WTC11 (cell line): Measurements from ENCODE around the gene RTP3. TPM values are rescaled to one million over a fixed set of nuclear protein-coding genes. Genes with fewer than 3 reads are reported as not detected.

Source experiments
- ATAC-seq: fragments of 200-7000 bp; cut with Tn5 transposase; 2 replicates; pipeline ENCODE4 v1.10.0; 2021; ENCODE audit warnings: mild to moderate bottlenecking, moderate library complexity
- CTCF ChIA-PET: fragments of 300-600 bp; sonication (Branson Sonifier 250); formaldehyde crosslinking; loops from one replicate; lab custom pipeline; 2021; ENCODE audit warnings: antibody characterized with exemption; lab: Charles Lee
- POLR2A ChIA-PET: fragments of 350-600 bp; sonication (Branson Sonifier 250); formaldehyde crosslinking; loops from one replicate; lab custom pipeline; 2021; ENCODE audit warnings: antibody characterized with exemption; lab: Charles Lee
- DNase-seq: peaks from one replicate; pipeline ENCODE4 v3.0.0; 2021; ENCODE audit warnings: low spot score
- H3K27ac Mint-ChIP-seq: 2 replicates; pipeline ENCODE4 v1.8.0; 2021; ENCODE audit warnings: mixed read lengths
- H3K27me3 Mint-ChIP-seq: 2 replicates; pipeline ENCODE4 v1.8.0; 2021; ENCODE audit warnings: low read depth, mild to moderate bottlenecking, moderate library complexity, mixed read lengths
- H3K36me3 Mint-ChIP-seq: 2 replicates; pipeline ENCODE4 v1.8.0; 2021; ENCODE audit warnings: mixed read lengths
- H3K4me1 Mint-ChIP-seq: 2 replicates; pipeline ENCODE4 v1.8.0; 2022; ENCODE audit warnings: mixed read lengths
- H3K4me3 Mint-ChIP-seq: 2 replicates; pipeline ENCODE4 v1.8.0; 2021; ENCODE audit warnings: mild to moderate bottlenecking, moderate library complexity, mixed read lengths
- H3K9me3 Mint-ChIP-seq: 2 replicates; pipeline ENCODE4 v1.8.0; 2021; ENCODE audit warnings: mixed read lengths
- ESRRA ChIP-seq: sonication (generic); formaldehyde crosslinking; IDR thresholded peaks from 2 replicates; pipeline ENCODE4 v1.8.1; 2022; ENCODE audit warnings: mild to moderate bottlenecking, missing genetic modification reagents, borderline replicate concordance
- ETV6 ChIP-seq: sonication (generic); formaldehyde crosslinking; IDR thresholded peaks from 2 replicates; pipeline ENCODE4 v1.8.1; 2022; ENCODE audit warnings: mild to moderate bottlenecking, missing genetic modification reagents
- FOXK1 ChIP-seq: sonication (generic); formaldehyde crosslinking; IDR thresholded peaks from 2 replicates; pipeline ENCODE4 v1.8.0; 2022; ENCODE audit warnings: mild to moderate bottlenecking, moderate library complexity, missing genetic modification reagents
- JAZF1 ChIP-seq: fragments of 250-450 bp; sonication (Bioruptor Pico); IDR thresholded peaks from 2 replicates; pipeline ENCODE4 v1.9.0; 2021; ENCODE audit warnings: moderate library complexity, mild to moderate bottlenecking, inconsistent platforms
- NFATC4 ChIP-seq: fragments of 250-450 bp; sonication (Bioruptor Pico); IDR thresholded peaks from 2 replicates; pipeline ENCODE4 v1.9.0; 2021; ENCODE audit warnings: mild to moderate bottlenecking
- NFE2L1 ChIP-seq: sonication (generic); formaldehyde crosslinking; IDR thresholded peaks from 2 replicates; pipeline ENCODE4 v1.8.1; 2023; ENCODE audit warnings: missing genetic modification reagents
- NFYB ChIP-seq: sonication (generic); formaldehyde crosslinking; conservative IDR thresholded peaks from 2 replicates; pipeline ENCODE4 v1.8.0; 2022; ENCODE audit warnings: low read depth, missing genetic modification reagents
- OVOL2 ChIP-seq: fragments of 250-450 bp; sonication (Bioruptor Pico); IDR thresholded peaks from 2 replicates; pipeline ENCODE4 v1.9.0; 2021; ENCODE audit warnings: mild to moderate bottlenecking, borderline replicate concordance
- RORB ChIP-seq: fragments of 250-450 bp; sonication (Bioruptor Pico); IDR thresholded peaks from 2 replicates; pipeline ENCODE4 v1.9.0; 2021; ENCODE audit warnings: mild to moderate bottlenecking
- SMAD3 ChIP-seq: sonication (generic); formaldehyde crosslinking; IDR thresholded peaks from 2 replicates; pipeline ENCODE4 v1.8.0; 2022; ENCODE audit warnings: missing genetic modification reagents, mild to moderate bottlenecking, borderline replicate concordance
- SOX15 ChIP-seq: fragments of 250-450 bp; sonication (Bioruptor Pico); IDR thresholded peaks from 2 replicates; pipeline ENCODE4 v1.9.0; 2021; ENCODE audit warnings: mild to moderate bottlenecking
- ZNF232 ChIP-seq: sonication (generic); formaldehyde crosslinking; IDR thresholded peaks from 2 replicates; pipeline ENCODE4 v1.8.0; 2022; ENCODE audit warnings: mild to moderate bottlenecking, missing genetic modification reagents
- ZNF416 ChIP-seq: fragments of 250-450 bp; sonication (Bioruptor Pico); IDR thresholded peaks from 2 replicates; pipeline ENCODE4 v1.9.0; 2021; ENCODE audit warnings: mild to moderate bottlenecking, inconsistent platforms
- ZNF671 ChIP-seq: fragments of 250-450 bp; sonication (Bioruptor Pico); IDR thresholded peaks from 2 replicates; pipeline ENCODE4 v1.8.0; 2021; ENCODE audit warnings: mild to moderate bottlenecking
- total RNA-seq: library from RNA; stranded (reverse); gene quantifications from 3 replicates; pipeline ENCODE4 v1.2.3, GENCODE V29; 2021
- TF ChIP-seq, protein P1 (sequence below): sonication (generic); formaldehyde crosslinking; conservative IDR thresholded peaks from 2 replicates; pipeline ENCODE4 v1.8.1; 2023; ENCODE audit warnings: mild to moderate bottlenecking, low read depth, missing genetic modification reagents, moderate library complexity
- TF ChIP-seq, protein P2 (sequence below): fragments of 250-450 bp; sonication (Bioruptor Pico); IDR thresholded peaks from 2 replicates; pipeline ENCODE4 v1.8.0; 2021; ENCODE audit warnings: mild to moderate bottlenecking
- TF ChIP-seq, protein P3 (sequence below): sonication (generic); formaldehyde crosslinking; IDR thresholded peaks from 2 replicates; pipeline ENCODE4 v1.8.0; 2022; ENCODE audit warnings: mild to moderate bottlenecking, missing genetic modification reagents
- TF ChIP-seq, protein P4 (sequence below): fragments of 250-450 bp; sonication (Bioruptor Pico); conservative IDR thresholded peaks from 2 replicates; pipeline ENCODE4 v1.9.0; 2021; ENCODE audit warnings: mild to moderate bottlenecking
- TF ChIP-seq, protein P5 (sequence below): sonication (generic); formaldehyde crosslinking; IDR thresholded peaks from 2 replicates; pipeline ENCODE4 v1.8.1; 2023; ENCODE audit warnings: mild to moderate bottlenecking, missing genetic modification reagents
- TF ChIP-seq, protein P6 (sequence below): sonication (generic); formaldehyde crosslinking; IDR thresholded peaks from 2 replicates; pipeline ENCODE4 v1.8.0; 2023; ENCODE audit warnings: mild to moderate bottlenecking, missing genetic modification reagents
- TF ChIP-seq, protein P7 (sequence below): sonication (generic); formaldehyde crosslinking; conservative IDR thresholded peaks from 2 replicates; pipeline ENCODE4 v1.8.1; 2022; ENCODE audit warnings: mild to moderate bottlenecking, missing genetic modification reagents
- TF ChIP-seq, protein P8 (sequence below): sonication (generic); formaldehyde crosslinking; IDR thresholded peaks from 2 replicates; pipeline ENCODE4 v1.8.1; 2023; ENCODE audit warnings: mild to moderate bottlenecking, missing genetic modification reagents, moderate library complexity

The RTP3 gene
- total RNA-seq, 1 experiment from 2014 or later: not detected

DNA sequence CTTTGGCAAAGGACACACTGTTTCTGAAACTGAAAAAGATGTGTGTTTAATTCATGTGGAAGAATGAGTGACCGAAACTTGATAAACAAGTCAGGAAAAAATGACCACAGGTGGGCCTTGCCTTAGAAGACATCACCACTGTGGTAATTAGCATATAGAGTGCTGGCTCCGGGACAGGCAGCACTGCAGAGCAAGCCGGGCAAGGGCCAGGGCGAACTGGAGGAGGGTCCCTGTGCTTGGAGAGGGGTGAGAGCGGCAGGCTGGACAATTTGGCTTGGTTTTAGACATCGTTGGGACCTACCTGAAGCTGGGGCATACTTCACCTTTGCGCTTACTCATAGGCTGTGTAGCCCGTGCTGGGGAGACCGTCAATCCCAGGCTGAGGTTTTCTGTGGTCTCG is 8.2 kb downstream of the RTP3 start:
- peaks cover 8% of the 10 kb centered on the region for H3K27me3 Mint-ChIP-seq
- peaks cover 4% of the 10 kb centered on the region; the same call in 1 of the 2 replicates for H3K9me3 Mint-ChIP-seq
- ATAC-seq (peak; percentile 84), DNase-seq (no peak)
- ChIA-PET CTCF (interaction anchor here (1.1 to 2.0 kb wide), 2 partner anchors 17 to 53 kb away, joined by 3 to 11 read pairs; no protein-coding TSS in a partner anchor), POLR2A (no interaction called here)
- H3K27ac Mint-ChIP-seq: no peak overlapping the region
- H3K36me3 Mint-ChIP-seq: no peaks in the 10 kb centered on the region
- peaks cover 41% of the 10 kb centered on the region for H3K4me1 Mint-ChIP-seq
- no peak for TF ChIP-seq NFYB (CRISPR knock-in tag)
- no peak for TF ChIP-seq NFE2L1 (CRISPR knock-in tag)
- no peak for TF ChIP-seq ETV6 (CRISPR knock-in tag)
- TF ChIP-seq, protein P1, sequence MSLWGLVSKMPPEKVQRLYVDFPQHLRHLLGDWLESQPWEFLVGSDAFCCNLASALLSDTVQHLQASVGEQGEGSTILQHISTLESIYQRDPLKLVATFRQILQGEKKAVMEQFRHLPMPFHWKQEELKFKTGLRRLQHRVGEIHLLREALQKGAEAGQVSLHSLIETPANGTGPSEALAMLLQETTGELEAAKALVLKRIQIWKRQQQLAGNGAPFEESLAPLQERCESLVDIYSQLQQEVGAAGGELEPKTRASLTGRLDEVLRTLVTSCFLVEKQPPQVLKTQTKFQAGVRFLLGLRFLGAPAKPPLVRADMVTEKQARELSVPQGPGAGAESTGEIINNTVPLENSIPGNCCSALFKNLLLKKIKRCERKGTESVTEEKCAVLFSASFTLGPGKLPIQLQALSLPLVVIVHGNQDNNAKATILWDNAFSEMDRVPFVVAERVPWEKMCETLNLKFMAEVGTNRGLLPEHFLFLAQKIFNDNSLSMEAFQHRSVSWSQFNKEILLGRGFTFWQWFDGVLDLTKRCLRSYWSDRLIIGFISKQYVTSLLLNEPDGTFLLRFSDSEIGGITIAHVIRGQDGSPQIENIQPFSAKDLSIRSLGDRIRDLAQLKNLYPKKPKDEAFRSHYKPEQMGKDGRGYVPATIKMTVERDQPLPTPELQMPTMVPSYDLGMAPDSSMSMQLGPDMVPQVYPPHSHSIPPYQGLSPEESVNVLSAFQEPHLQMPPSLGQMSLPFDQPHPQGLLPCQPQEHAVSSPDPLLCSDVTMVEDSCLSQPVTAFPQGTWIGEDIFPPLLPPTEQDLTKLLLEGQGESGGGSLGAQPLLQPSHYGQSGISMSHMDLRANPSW (CRISPR knock-in tag): no peak
- no peak for TF ChIP-seq ESRRA (CRISPR knock-in tag)
- TF ChIP-seq, protein P2, sequence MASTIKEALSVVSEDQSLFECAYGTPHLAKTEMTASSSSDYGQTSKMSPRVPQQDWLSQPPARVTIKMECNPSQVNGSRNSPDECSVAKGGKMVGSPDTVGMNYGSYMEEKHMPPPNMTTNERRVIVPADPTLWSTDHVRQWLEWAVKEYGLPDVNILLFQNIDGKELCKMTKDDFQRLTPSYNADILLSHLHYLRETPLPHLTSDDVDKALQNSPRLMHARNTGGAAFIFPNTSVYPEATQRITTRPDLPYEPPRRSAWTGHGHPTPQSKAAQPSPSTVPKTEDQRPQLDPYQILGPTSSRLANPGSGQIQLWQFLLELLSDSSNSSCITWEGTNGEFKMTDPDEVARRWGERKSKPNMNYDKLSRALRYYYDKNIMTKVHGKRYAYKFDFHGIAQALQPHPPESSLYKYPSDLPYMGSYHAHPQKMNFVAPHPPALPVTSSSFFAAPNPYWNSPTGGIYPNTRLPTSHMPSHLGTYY (CRISPR knock-in tag): no peak
- TF ChIP-seq, protein P3, sequence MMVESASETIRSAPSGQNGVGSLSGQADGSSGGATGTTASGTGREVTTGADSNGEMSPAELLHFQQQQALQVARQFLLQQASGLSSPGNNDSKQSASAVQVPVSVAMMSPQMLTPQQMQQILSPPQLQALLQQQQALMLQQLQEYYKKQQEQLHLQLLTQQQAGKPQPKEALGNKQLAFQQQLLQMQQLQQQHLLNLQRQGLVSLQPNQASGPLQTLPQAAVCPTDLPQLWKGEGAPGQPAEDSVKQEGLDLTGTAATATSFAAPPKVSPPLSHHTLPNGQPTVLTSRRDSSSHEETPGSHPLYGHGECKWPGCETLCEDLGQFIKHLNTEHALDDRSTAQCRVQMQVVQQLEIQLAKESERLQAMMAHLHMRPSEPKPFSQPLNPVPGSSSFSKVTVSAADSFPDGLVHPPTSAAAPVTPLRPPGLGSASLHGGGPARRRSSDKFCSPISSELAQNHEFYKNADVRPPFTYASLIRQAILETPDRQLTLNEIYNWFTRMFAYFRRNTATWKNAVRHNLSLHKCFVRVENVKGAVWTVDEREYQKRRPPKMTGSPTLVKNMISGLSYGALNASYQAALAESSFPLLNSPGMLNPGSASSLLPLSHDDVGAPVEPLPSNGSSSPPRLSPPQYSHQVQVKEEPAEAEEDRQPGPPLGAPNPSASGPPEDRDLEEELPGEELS: no peak
- no peak for TF ChIP-seq SMAD3
- TF ChIP-seq RORB: no peak
- TF ChIP-seq ZNF232: no peak
- TF ChIP-seq, protein P4, sequence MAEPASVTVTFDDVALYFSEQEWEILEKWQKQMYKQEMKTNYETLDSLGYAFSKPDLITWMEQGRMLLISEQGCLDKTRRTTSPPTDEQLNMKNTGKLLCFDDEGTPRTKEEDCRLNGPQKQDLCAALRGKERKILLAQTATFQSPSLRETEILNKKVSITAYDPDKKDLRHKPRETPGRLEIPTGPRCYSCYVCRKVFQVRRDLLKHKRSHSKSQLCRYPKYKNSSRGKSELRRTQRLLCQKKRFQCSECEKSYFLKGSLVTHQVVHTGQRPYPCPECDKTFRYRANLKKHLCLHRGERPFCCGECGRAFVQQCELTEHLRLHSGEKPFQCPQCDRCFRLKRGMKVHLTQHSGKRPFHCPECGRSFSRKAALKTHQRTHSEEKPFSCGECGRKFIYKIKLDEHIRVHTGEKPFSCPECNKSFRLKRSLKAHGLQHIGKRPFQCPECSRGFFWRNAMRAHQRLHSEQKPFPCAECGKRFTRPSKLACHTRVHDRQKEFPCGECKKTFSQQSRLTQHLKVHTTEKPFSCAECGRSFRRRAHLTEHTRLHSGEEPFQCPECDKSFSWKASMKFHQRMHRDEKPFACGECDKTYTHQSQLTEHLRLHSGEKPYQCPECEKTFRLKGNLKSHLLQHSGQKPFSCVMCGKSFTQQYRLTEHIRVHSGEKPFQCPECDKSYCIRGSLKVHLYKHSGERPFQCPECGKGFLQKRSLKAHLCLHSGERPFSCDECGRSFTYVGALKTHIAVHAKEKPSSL (CRISPR knock-in tag): no peak
- TF ChIP-seq ZNF416 (CRISPR knock-in tag): no peak
- no peak for TF ChIP-seq SOX15 (CRISPR knock-in tag)
- no peak for TF ChIP-seq JAZF1
- TF ChIP-seq, protein P5, sequence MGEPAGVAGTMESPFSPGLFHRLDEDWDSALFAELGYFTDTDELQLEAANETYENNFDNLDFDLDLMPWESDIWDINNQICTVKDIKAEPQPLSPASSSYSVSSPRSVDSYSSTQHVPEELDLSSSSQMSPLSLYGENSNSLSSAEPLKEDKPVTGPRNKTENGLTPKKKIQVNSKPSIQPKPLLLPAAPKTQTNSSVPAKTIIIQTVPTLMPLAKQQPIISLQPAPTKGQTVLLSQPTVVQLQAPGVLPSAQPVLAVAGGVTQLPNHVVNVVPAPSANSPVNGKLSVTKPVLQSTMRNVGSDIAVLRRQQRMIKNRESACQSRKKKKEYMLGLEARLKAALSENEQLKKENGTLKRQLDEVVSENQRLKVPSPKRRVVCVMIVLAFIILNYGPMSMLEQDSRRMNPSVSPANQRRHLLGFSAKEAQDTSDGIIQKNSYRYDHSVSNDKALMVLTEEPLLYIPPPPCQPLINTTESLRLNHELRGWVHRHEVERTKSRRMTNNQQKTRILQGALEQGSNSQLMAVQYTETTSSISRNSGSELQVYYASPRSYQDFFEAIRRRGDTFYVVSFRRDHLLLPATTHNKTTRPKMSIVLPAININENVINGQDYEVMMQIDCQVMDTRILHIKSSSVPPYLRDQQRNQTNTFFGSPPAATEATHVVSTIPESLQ: no peak
- no peak for TF ChIP-seq NFATC4 (CRISPR knock-in tag)
- TF ChIP-seq OVOL2 (CRISPR knock-in tag): no peak
- no peak overlapping the region for H3K4me3 Mint-ChIP-seq

DNA sequence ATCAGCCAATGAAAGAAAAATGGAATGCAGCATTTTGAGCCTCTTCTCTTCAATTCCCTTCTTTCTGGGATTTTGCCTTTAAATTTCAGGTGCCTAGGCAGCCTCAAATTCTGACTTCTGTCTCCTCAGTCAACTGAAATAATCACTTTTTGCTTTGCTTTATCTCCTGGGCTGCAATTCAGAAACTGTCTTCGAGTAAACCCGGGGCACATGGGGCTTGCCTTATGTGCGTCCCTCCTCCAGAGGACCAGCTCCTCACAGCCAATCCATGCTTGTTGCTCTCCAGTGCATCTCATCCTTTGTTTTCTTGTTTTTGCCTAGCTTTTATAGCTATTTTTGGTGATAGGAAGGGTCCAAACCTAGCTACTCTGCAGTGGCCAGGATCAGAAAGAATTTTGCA is 8.8 kb downstream of the RTP3 start:
- H3K27me3 Mint-ChIP-seq: peaks cover 8% of the 10 kb centered on the region
- CTCF ChIA-PET: interaction anchor here (1.1 to 2.0 kb wide), 2 partner anchors 17 to 52 kb away, joined by 3 to 11 read pairs; no protein-coding TSS in a partner anchor
- DNase-seq (no peak), ATAC-seq (no peak)
- no peak overlapping the region for H3K4me3 Mint-ChIP-seq
- H3K9me3 Mint-ChIP-seq: peaks cover 4% of the 10 kb centered on the region; the same call in 1 of the 2 replicates
- peaks cover 41% of the 10 kb centered on the region for H3K4me1 Mint-ChIP-seq
- no peaks in the 10 kb centered on the region for H3K36me3 Mint-ChIP-seq
- no peak overlapping the region; the same call in 1 of the 2 replicates for H3K27ac Mint-ChIP-seq
- POLR2A ChIA-PET: no interaction called here
- TF ChIP-seq FOXK1 (CRISPR knock-in tag) (no peak), SMAD3 (no peak), ZNF671 (CRISPR knock-in tag) (no peak)
- TF ChIP-seq, protein P6, sequence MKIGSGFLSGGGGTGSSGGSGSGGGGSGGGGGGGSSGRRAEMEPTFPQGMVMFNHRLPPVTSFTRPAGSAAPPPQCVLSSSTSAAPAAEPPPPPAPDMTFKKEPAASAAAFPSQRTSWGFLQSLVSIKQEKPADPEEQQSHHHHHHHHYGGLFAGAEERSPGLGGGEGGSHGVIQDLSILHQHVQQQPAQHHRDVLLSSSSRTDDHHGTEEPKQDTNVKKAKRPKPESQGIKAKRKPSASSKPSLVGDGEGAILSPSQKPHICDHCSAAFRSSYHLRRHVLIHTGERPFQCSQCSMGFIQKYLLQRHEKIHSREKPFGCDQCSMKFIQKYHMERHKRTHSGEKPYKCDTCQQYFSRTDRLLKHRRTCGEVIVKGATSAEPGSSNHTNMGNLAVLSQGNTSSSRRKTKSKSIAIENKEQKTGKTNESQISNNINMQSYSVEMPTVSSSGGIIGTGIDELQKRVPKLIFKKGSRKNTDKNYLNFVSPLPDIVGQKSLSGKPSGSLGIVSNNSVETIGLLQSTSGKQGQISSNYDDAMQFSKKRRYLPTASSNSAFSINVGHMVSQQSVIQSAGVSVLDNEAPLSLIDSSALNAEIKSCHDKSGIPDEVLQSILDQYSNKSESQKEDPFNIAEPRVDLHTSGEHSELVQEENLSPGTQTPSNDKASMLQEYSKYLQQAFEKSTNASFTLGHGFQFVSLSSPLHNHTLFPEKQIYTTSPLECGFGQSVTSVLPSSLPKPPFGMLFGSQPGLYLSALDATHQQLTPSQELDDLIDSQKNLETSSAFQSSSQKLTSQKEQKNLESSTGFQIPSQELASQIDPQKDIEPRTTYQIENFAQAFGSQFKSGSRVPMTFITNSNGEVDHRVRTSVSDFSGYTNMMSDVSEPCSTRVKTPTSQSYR (CRISPR knock-in tag): no peak
- TF ChIP-seq, protein P7, sequence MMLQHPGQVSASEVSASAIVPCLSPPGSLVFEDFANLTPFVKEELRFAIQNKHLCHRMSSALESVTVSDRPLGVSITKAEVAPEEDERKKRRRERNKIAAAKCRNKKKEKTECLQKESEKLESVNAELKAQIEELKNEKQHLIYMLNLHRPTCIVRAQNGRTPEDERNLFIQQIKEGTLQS (CRISPR knock-in tag): no peak
- TF ChIP-seq, protein P8, sequence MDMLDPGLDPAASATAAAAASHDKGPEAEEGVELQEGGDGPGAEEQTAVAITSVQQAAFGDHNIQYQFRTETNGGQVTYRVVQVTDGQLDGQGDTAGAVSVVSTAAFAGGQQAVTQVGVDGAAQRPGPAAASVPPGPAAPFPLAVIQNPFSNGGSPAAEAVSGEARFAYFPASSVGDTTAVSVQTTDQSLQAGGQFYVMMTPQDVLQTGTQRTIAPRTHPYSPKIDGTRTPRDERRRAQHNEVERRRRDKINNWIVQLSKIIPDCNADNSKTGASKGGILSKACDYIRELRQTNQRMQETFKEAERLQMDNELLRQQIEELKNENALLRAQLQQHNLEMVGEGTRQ (CRISPR knock-in tag): no peak
